Lung (tissue), 12 donors: ENCODE measurements around the gene PROKR2. TPM values are rescaled to one million over a fixed set of nuclear protein-coding genes. Genes with fewer than 3 reads are reported as not detected.

ENCODE experiments used
- ATAC-seq: fragments of 200-7000 bp; cut with Tn5 transposase; one replicate; pipeline ENCODE4 v1.9.1; 2020; ENCODE audit warnings: moderate number of reproducible peaks; ENCODE audit not compliant: insufficient read depth, low FRiP score
- DNase-seq, 3 donors: peaks; one replicate each; pipeline ENCODE4 v3.0.0-alpha.2; 2013 to 2017
- H3K27ac ChIP-seq, 2 donors: one replicate each; pipeline ENCODE4 v1.5.1; 2013; ENCODE audit warnings: mild to moderate bottlenecking in 2 of 2, moderate library complexity in 2 of 2, control low read depth in 1 of 2, inconsistent platforms in 1 of 2, low read depth in 1 of 2, low read length in 1 of 2
- H3K27me3 ChIP-seq, 3 donors: one replicate each; pipeline ENCODE4 v1.5.1; 2013; ENCODE audit warnings: low read length in 2 of 3; ENCODE audit not compliant: control insufficient read depth in 3 of 3, insufficient read depth in 3 of 3
- H3K36me3 ChIP-seq, 4 donors: one replicate each; pipeline ENCODE4 v1.5.1; 2013; ENCODE audit warnings: low read length in 4 of 4, mild to moderate bottlenecking in 1 of 4, moderate library complexity in 1 of 4; ENCODE audit not compliant: control insufficient read depth in 4 of 4, insufficient read depth in 4 of 4
- H3K4me1 ChIP-seq, 5 donors: one replicate each; pipeline ENCODE4 v1.5.1; 2013; ENCODE audit warnings: low read length in 5 of 5, mild to moderate bottlenecking in 2 of 5, moderate library complexity in 1 of 5; ENCODE audit not compliant: control insufficient read depth in 5 of 5, insufficient read depth in 5 of 5
- H3K4me3 ChIP-seq: one replicate; pipeline ENCODE4 v1.5.1; 2013; ENCODE audit warnings: mild to moderate bottlenecking, control low read depth, moderate library complexity
- H3K9ac ChIP-seq, 2 donors: one replicate each; pipeline ENCODE4 v1.5.1; 2013; ENCODE audit warnings: low read length in 2 of 2, control low read depth in 1 of 2; ENCODE audit not compliant: insufficient read depth in 1 of 2
- H3K9me3 ChIP-seq, 4 donors: one replicate each; pipeline ENCODE4 v1.5.1; 2013; ENCODE audit warnings: low read length in 3 of 4, mild to moderate bottlenecking in 1 of 4, moderate library complexity in 1 of 4; ENCODE audit not compliant: control insufficient read depth in 4 of 4, insufficient read depth in 3 of 4
- CTCF ChIP-seq: IDR thresholded peaks from 2 replicates; pipeline ENCODE4 v1.5.1; 2012; ENCODE audit warnings: mild to moderate bottlenecking; ENCODE audit errors: control extremely low read depth, extremely low read depth
- WGBS, 2 donors: extraction: QIAGEN DNeasy Blood & Tissue Kit; methylation state at CpG; one replicate each; pipeline ENCODE4 v1.1.7; 2013; 5-methylcytosine and 5-hydroxymethylcytosine counted together
- polyA plus RNA-seq, 2 donors: library from polyadenylated mRNA; stranded (reverse); fragments of 200-250 nt; gene quantifications; one replicate each; pipeline ENCODE4 v1.2.1, GENCODE V29; 2013
- total RNA-seq, 2 donors: library from RNA; depleted of rRNA in 1 of 2; stranded (reverse); fragments of >200 nt in 1 of 2; gene quantifications; one replicate each; pipeline ENCODE4 v1.2.1, GENCODE V29; 2014 to 2021
- donor health status: control.
- donor health status: control.
- donor health status: Bipolar disorder and iron deficiency.
- donor health status: healthy.
- donor health status: DM: yes; HTN: yes; CAD: no.

Gene PROKR2
- total and polyA plus RNA-seq, 4 donors = not detected

GRCh38 chr20:5362771-5363170 is 46.0 kb upstream of the PROKR2 start:
- no peak overlapping the region for H3K9ac ChIP-seq
- TF ChIP-seq CTCF = no peak
- WGBS, 2 donors = 32 to 47% methylated on average over 2 of the region's 2 CpGs
- ATAC-seq = no peak
- no peak overlapping the region for H3K4me3 ChIP-seq
- H3K4me1 ChIP-seq = no peaks in the 10 kb centered on the region
- H3K36me3 ChIP-seq = no peaks in the 10 kb centered on the region
- H3K9me3 ChIP-seq = peaks cover 0 to 8% (median 2%) of the 10 kb centered on the region in 4 donors
- H3K27ac ChIP-seq = no peak overlapping the region
- H3K27me3 ChIP-seq = no peaks in the 10 kb centered on the region
- DNase-seq = no peak

GRCh38 chr20:5361176-5361575 is 44.4 kb upstream of the PROKR2 start:
- WGBS, 2 donors = 59 to 67% methylated on average over 4 of the region's 4 CpGs

GRCh38 chr20:5357946-5358345 is 41.2 kb upstream of the PROKR2 start:
- H3K9me3 ChIP-seq = peaks cover 0 to 5% (median 2%) of the 10 kb centered on the region in 4 donors
- no peaks in the 10 kb centered on the region for H3K27me3 ChIP-seq
- H3K4me3 ChIP-seq = no peak overlapping the region
- 44 to 69% methylated on average over 2 of the region's 2 CpGs for WGBS, 2 donors
- peak; percentile 53 for ATAC-seq
- DNase-seq = no peak
- H3K4me1 ChIP-seq = no peaks in the 10 kb centered on the region
- no peak overlapping the region for H3K27ac ChIP-seq
- no peak for TF ChIP-seq CTCF
- H3K36me3 ChIP-seq = no peaks in the 10 kb centered on the region
- H3K9ac ChIP-seq = no peak overlapping the region

More at GRCh38 chr20:5361176-5361575, 44.4 kb upstream of the PROKR2 start:
- ATAC-seq = no peak
- no peak for DNase-seq
- H3K4me1 ChIP-seq = no peaks in the 10 kb centered on the region
- no peak overlapping the region for H3K27ac ChIP-seq
- TF ChIP-seq CTCF = no peak
- no peak overlapping the region for H3K4me3 ChIP-seq
- peaks cover 0 to 8% (median 2%) of the 10 kb centered on the region in 4 donors for H3K9me3 ChIP-seq
- no peaks in the 10 kb centered on the region for H3K36me3 ChIP-seq
- H3K27me3 ChIP-seq = no peaks in the 10 kb centered on the region
- no peak overlapping the region for H3K9ac ChIP-seq

GRCh38 chr20:5356941-5357340 is 40.2 kb upstream of the PROKR2 start:
- WGBS, 2 donors = 77 to 81% methylated on average over 4 of the region's 4 CpGs
- no peak overlapping the region for H3K9ac ChIP-seq
- no peaks in the 10 kb centered on the region for H3K36me3 ChIP-seq
- DNase-seq (no peak), ATAC-seq (no peak)
- H3K9me3 ChIP-seq = peaks cover 0 to 5% (median 2%) of the 10 kb centered on the region in 4 donors
- H3K4me3 ChIP-seq = no peak overlapping the region
- no peaks in the 10 kb centered on the region for H3K4me1 ChIP-seq
- no peaks in the 10 kb centered on the region for H3K27me3 ChIP-seq
- H3K27ac ChIP-seq = no peak overlapping the region
- TF ChIP-seq CTCF = no peak
